Left ventricle myocardium inferior (tissue), 1 donor: Measurements from ENCODE around the gene SLC6A17. TPM values are rescaled to one million over a fixed set of nuclear protein-coding genes. Genes with fewer than 3 reads are reported as not detected.

Experiments used
- DNase-seq: peaks from one replicate; pipeline ENCODE4 v3.0.0-alpha.2; 2020
- H3K27ac ChIP-seq: fragments of 200-600 bp; replicated peaks from 2 replicates; pipeline ENCODE4 v1.8.0; 2021
- H3K27me3 ChIP-seq: fragments of 200-600 bp; 2 replicates; pipeline ENCODE4 v1.8.0; 2021; ENCODE audit warnings: low read depth
- H3K36me3 ChIP-seq: fragments of 200-600 bp; 2 replicates; pipeline ENCODE4 v1.8.0; 2021
- H3K4me1 ChIP-seq: fragments of 200-600 bp; 2 replicates; pipeline ENCODE4 v1.8.0; 2021
- H3K4me3 ChIP-seq: fragments of 200-600 bp; 2 replicates; pipeline ENCODE4 v1.8.0; 2021; ENCODE audit warnings: mild to moderate bottlenecking, moderate library complexity
- H3K9me3 ChIP-seq: fragments of 200-600 bp; replicated peaks from 2 replicates; pipeline ENCODE4 v1.8.0; 2021
- intact Hi-C: fragments of 100-400 bp; cut with micrococcal nuclease; formaldehyde crosslinking; loops from one replicate; pipeline ENCODE4 v1.11.0; 2022
- total RNA-seq: library from RNA; stranded (reverse); fragmentation: NEBNext Ultra II Directional; extraction: Animal tissue kit (Norgen Biotek cat#: 25700); gene quantifications from one replicate; pipeline ENCODE4 v1.2.1, GENCODE V29; 2021
- TF ChIP-seq, protein P1 (sequence below): fragments of 200-600 bp; IDR thresholded peaks from 2 replicates; pipeline ENCODE4 v1.8.0; 2021; ENCODE audit warnings: antibody characterized with exemption, mild to moderate bottlenecking, borderline replicate concordance
- donor health status: DM: no; HTN: yes; CAD: no; lungs with severe emphysema.

SLC6A17 gene
- total RNA-seq, 1 donor from 2014 or later = not detected

DNA sequence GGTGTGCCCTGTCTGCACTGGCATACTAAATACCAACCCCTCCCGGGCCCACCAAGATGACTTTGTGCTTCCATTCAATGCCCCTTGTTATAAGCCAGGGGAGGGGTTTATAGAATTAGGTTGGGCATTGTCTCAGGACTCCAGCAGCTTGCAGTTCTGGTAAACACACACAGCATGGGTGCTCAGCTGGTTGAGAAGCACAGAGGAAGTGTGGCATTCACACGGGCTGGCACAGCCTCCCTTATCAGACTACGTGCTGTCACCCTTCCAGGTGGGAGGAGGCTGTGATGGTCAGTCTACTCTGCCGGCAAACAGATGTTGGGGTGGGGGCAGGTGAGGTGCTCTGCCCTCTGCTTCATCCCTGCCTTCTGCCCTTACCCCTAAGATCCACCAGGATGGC, 15.0 kb upstream of the SLC6A17 start:
- H3K27ac ChIP-seq = no peak overlapping the region
- H3K4me1 ChIP-seq = peaks cover 9% of the 10 kb centered on the region
- peaks cover 69% of the 10 kb centered on the region for H3K27me3 ChIP-seq
- no peaks in the 10 kb centered on the region for H3K9me3 ChIP-seq
- intact Hi-C loops = no loop called here
- TF ChIP-seq, protein P1, sequence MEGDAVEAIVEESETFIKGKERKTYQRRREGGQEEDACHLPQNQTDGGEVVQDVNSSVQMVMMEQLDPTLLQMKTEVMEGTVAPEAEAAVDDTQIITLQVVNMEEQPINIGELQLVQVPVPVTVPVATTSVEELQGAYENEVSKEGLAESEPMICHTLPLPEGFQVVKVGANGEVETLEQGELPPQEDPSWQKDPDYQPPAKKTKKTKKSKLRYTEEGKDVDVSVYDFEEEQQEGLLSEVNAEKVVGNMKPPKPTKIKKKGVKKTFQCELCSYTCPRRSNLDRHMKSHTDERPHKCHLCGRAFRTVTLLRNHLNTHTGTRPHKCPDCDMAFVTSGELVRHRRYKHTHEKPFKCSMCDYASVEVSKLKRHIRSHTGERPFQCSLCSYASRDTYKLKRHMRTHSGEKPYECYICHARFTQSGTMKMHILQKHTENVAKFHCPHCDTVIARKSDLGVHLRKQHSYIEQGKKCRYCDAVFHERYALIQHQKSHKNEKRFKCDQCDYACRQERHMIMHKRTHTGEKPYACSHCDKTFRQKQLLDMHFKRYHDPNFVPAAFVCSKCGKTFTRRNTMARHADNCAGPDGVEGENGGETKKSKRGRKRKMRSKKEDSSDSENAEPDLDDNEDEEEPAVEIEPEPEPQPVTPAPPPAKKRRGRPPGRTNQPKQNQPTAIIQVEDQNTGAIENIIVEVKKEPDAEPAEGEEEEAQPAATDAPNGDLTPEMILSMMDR = no peak
- H3K36me3 ChIP-seq = no peaks in the 10 kb centered on the region
- DNase-seq = no peak
- H3K4me3 ChIP-seq = no peak overlapping the region

DNA sequence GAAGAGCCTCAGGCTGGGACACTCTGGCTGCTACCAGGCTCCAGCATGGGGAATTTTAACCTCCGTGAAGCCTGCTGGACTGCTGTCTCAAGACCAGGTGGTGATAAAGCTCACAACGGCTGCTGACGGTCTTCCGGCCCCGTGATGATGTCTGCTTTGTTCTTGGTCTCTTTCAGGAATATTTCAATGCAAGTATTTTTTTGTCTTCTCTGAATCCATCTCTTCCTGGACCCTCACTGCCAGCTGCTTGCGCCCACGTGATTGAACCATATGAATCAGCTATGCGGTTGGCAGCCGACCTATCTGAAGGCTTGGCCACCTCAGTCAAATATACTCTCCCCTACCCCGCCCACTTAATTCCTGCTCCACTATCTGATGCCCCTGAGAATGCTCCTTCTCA, 14.6 kb upstream of the SLC6A17 start:
- no peak overlapping the region for H3K27ac ChIP-seq
- H3K36me3 ChIP-seq = no peaks in the 10 kb centered on the region
- intact Hi-C loops = no loop called here
- H3K4me3 ChIP-seq = no peak overlapping the region
- H3K9me3 ChIP-seq = no peaks in the 10 kb centered on the region
- TF ChIP-seq, protein P1 = no peak
- peaks cover 69% of the 10 kb centered on the region for H3K27me3 ChIP-seq
- DNase-seq = no peak
- H3K4me1 ChIP-seq = peaks cover 6% of the 10 kb centered on the region

DNA sequence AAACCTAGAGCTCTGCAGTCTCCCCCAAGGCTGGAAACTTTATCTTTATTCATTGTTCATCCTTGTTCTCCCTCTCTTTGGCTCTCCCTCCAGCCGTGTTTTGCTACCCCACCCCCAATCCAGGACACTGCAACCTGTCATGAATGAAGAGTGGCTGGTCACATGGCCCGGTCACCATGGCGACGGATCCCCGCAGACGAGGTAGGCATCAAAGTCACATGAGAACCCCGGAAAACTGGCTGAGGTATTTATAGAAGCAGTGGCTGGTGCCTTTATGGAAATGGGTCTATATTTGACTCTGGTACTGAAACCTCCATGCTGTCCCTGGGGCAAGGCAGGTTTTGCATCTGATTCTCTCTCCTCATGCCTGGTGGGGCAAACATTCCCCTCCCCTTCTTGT, 13.4 kb upstream of the SLC6A17 start:
- intact Hi-C loops = no loop called here
- DNase-seq = peak; percentile 42
- peaks cover 6% of the 10 kb centered on the region for H3K4me1 ChIP-seq
- no peak overlapping the region for H3K4me3 ChIP-seq
- TF ChIP-seq, protein P1 = no peak
- peaks cover 69% of the 10 kb centered on the region for H3K27me3 ChIP-seq
- no peak overlapping the region for H3K27ac ChIP-seq
- H3K9me3 ChIP-seq = no peaks in the 10 kb centered on the region
- no peaks in the 10 kb centered on the region for H3K36me3 ChIP-seq

DNA sequence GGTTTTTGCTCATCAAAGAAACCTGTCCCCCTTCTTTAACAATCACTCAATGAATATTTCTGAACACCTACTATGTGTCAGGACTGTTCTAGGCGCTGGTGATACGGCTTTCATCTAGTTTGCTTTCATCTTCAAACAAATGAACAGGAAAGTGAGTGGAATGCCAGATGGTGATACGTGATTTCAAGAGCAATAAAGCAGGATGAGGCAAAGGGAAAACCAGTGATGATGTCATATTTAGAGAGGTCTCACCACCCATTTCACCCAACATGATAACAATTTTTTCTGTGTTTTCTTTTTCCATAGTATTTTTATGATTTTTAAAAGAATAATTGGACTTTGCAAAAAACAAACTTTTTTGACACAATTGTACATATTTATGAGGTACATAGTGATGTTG, 11.3 kb upstream of the SLC6A17 start:
- H3K9me3 ChIP-seq = no peaks in the 10 kb centered on the region
- DNase-seq = no peak
- H3K27ac ChIP-seq = no peak overlapping the region
- peaks cover 88% of the 10 kb centered on the region for H3K27me3 ChIP-seq
- no peaks in the 10 kb centered on the region for H3K36me3 ChIP-seq
- H3K4me1 ChIP-seq = peaks cover 6% of the 10 kb centered on the region
- intact Hi-C loops = no loop called here
- no peak overlapping the region for H3K4me3 ChIP-seq
- TF ChIP-seq, protein P1 = no peak

DNA sequence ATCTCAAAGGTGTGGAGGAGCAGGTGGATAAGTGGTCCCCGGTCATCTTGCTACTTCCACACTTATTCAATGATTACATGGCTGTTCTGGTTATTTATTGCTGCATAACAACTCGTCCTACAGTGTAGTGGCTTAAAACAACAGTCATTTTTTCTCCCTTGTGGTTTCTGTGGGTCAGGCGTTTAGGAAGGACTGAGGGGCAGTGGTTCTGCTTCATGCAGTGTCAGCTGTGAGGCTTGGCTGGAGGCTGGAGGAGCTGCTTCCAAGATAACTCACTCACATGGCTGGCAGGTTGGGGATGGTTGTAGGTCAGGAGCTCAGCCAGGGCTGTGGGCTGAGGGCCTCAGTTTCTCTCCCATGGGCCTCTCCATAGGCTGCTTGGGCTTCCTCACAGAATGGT, 5.9 kb upstream of the SLC6A17 start:
- Histone ChIP-seq H3K27ac (no peak overlapping the region), H3K27me3 (peaks cover 100% of the 10 kb centered on the region), H3K36me3 (no peaks in the 10 kb centered on the region), H3K4me3 (no peak overlapping the region), H3K4me1 (no peaks in the 10 kb centered on the region), H3K9me3 (no peaks in the 10 kb centered on the region)
- TF ChIP-seq, protein P1 = no peak
- DNase-seq = no peak
- intact Hi-C loops = no loop called here

DNA sequence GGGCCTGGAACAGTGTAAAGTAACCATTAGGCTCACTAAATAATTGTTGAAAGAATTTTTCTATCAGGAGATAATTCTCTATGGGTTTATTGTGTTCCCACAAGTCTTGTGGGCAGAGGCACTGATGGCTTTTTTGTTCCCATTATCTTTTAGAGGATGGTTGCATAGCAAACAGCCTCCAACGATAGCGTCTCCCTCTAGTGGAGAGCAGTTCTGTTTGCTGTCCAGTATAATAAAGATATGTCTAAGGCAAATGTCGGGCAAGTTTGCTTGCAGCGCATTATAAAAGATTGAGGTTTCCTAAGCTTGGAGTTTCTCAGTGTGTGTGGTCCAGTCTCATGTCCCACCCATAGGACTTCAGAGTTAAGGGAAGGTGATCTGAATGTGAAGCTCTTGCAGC, 1.3 kb upstream of the SLC6A17 start:
- TF ChIP-seq, protein P1 = peak; percentile 11
- intact Hi-C loops = no loop called here
- Histone ChIP-seq H3K4me3 (no peak overlapping the region), H3K9me3 (no peaks in the 10 kb centered on the region), H3K27me3 (peaks cover 100% of the 10 kb centered on the region), H3K36me3 (no peaks in the 10 kb centered on the region), H3K4me1 (peaks cover 16% of the 10 kb centered on the region), H3K27ac (no peak overlapping the region)
- DNase-seq = no peak
